ENCODE data around the gene PACSIN3. TPM values are rescaled to one million over a fixed set of nuclear protein-coding genes. Genes with fewer than 3 reads are reported as not detected.

PACSIN3 gene
- total and polyA plus RNA-seq, 2 of the 13 experiments (the other 11 are each of a cell fraction or from before 2014, with no cell fraction given), result 47.9 to 93.3 TPM

DNA sequence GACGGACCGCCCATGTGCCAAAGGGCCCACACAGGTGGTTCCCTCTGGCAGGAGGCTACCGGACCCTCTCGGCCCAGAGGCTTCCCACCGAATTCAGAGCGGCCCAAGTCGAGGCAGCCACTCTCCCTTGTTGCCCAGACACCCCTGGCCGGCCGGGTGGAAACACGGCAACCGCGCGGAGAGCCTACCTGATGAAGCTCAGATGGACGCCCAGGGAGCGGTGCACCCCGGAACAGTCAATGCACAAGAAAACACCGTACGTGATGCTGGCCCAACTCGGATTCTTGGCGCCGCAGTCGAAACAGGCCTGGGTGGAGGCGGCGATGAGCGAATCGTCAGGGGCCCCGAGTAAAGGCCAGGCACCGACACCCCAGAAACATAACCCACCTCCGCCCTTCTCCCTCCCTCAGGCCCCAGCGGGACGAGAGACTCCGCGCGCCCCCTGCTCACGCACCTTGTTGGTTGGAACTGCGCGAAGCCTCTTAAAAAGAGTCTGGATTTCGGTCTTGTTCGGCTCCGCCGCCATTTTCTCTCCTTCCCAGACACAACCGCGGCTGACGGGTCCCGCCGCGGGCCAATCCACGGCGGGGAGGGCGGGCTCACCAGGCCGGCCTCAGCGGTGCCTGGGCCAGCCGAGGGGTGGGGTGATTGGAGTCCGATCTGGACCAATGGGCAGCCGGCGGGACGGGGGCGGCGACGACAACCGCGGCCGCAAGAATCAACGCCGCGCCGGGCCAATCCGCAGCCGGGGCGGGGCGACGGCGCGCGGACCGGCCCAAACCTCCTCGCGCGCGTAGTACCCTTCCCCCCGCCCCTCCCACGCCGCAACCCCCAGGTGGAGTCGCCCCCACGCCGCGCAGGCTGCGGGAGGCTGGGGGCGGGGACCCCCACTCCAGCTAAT is 9.7 kb downstream of the PACSIN3 start, which contains the start of gene ARFGAP2 (continued):
- TF ChIP-seq, protein P1, sequence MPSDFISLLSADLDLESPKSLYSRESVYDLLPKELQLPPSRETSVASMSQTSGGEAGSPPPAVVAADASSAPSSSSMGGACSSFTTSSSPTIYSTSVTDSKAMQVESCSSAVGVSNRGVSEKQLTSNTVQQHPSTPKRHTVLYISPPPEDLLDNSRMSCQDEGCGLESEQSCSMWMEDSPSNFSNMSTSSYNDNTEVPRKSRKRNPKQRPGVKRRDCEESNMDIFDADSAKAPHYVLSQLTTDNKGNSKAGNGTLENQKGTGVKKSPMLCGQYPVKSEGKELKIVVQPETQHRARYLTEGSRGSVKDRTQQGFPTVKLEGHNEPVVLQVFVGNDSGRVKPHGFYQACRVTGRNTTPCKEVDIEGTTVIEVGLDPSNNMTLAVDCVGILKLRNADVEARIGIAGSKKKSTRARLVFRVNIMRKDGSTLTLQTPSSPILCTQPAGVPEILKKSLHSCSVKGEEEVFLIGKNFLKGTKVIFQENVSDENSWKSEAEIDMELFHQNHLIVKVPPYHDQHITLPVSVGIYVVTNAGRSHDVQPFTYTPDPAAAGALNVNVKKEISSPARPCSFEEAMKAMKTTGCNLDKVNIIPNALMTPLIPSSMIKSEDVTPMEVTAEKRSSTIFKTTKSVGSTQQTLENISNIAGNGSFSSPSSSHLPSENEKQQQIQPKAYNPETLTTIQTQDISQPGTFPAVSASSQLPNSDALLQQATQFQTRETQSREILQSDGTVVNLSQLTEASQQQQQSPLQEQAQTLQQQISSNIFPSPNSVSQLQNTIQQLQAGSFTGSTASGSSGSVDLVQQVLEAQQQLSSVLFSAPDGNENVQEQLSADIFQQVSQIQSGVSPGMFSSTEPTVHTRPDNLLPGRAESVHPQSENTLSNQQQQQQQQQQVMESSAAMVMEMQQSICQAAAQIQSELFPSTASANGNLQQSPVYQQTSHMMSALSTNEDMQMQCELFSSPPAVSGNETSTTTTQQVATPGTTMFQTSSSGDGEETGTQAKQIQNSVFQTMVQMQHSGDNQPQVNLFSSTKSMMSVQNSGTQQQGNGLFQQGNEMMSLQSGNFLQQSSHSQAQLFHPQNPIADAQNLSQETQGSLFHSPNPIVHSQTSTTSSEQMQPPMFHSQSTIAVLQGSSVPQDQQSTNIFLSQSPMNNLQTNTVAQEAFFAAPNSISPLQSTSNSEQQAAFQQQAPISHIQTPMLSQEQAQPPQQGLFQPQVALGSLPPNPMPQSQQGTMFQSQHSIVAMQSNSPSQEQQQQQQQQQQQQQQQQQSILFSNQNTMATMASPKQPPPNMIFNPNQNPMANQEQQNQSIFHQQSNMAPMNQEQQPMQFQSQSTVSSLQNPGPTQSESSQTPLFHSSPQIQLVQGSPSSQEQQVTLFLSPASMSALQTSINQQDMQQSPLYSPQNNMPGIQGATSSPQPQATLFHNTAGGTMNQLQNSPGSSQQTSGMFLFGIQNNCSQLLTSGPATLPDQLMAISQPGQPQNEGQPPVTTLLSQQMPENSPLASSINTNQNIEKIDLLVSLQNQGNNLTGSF (CRISPR knock-in tag; IDR thresholded peaks at IDR 0.05), result no peak
- TF ChIP-seq ZKSCAN5 (CRISPR knock-in tag; IDR thresholded peaks at IDR 0.05) (no peak), HNRNPH1 (optimal IDR thresholded peaks at IDR 0.05; ENCODE audit: low read depth, low read length) (peak; percentile 90), NR0B2 (CRISPR knock-in tag; IDR thresholded peaks at IDR 0.05) (no peak), SNAPC2 (CRISPR knock-in tag; IDR thresholded peaks at IDR 0.05) (no peak; the same call in 1 of the 2 replicates), HNRNPK (IDR thresholded peaks at IDR 0.05; ENCODE audit: low read depth, low read length, poor library complexity, severe bottlenecking) (peak; percentile 96), ADNP (CRISPR knock-in tag; IDR thresholded peaks at IDR 0.05) (no peak), ZNF3 (CRISPR knock-in tag; IDR thresholded peaks at IDR 0.05) (no peak), KAT7 (CRISPR knock-in tag; IDR thresholded peaks at IDR 0.05; ENCODE audit: borderline replicate concordance) (peak; percentile 30; the same call in 1 of the 2 replicates), GATAD1 (CRISPR knock-in tag; IDR thresholded peaks at IDR 0.05) (peak; percentile 96), ZNF530 (CRISPR knock-in tag; IDR thresholded peaks at IDR 0.05; ENCODE audit: low read depth) (no peak), ZNF607 (CRISPR knock-in tag; IDR thresholded peaks at IDR 0.05; ENCODE audit: borderline replicate concordance) (peak; percentile 58), ZMAT5 (CRISPR knock-in tag; IDR thresholded peaks at IDR 0.05; ENCODE audit: borderline replicate concordance, low read depth) (no peak), JUNB (CRISPR knock-in tag; IDR thresholded peaks at IDR 0.05; ENCODE audit: borderline replicate concordance) (no peak), ZNF230 (CRISPR knock-in tag; IDR thresholded peaks at IDR 0.05) (peak; percentile 79; the same call in 1 of the 2 replicates)
- TF ChIP-seq, protein P2, sequence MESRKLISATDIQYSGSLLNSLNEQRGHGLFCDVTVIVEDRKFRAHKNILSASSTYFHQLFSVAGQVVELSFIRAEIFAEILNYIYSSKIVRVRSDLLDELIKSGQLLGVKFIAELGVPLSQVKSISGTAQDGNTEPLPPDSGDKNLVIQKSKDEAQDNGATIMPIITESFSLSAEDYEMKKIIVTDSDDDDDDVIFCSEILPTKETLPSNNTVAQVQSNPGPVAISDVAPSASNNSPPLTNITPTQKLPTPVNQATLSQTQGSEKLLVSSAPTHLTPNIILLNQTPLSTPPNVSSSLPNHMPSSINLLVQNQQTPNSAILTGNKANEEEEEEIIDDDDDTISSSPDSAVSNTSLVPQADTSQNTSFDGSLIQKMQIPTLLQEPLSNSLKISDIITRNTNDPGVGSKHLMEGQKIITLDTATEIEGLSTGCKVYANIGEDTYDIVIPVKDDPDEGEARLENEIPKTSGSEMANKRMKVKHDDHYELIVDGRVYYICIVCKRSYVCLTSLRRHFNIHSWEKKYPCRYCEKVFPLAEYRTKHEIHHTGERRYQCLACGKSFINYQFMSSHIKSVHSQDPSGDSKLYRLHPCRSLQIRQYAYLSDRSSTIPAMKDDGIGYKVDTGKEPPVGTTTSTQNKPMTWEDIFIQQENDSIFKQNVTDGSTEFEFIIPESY (CRISPR knock-in tag; IDR thresholded peaks at IDR 0.05), result no peak
- TF ChIP-seq, protein P3, sequence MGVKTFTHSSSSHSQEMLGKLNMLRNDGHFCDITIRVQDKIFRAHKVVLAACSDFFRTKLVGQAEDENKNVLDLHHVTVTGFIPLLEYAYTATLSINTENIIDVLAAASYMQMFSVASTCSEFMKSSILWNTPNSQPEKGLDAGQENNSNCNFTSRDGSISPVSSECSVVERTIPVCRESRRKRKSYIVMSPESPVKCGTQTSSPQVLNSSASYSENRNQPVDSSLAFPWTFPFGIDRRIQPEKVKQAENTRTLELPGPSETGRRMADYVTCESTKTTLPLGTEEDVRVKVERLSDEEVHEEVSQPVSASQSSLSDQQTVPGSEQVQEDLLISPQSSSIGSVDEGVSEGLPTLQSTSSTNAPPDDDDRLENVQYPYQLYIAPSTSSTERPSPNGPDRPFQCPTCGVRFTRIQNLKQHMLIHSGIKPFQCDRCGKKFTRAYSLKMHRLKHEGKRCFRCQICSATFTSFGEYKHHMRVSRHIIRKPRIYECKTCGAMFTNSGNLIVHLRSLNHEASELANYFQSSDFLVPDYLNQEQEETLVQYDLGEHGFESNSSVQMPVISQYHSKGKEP (CRISPR knock-in tag; IDR thresholded peaks at IDR 0.05), result no peak
